Activated naive CD4-positive, alpha-beta T cell treated with anti-CD3 and anti-CD28 coated beads, Interleukin-2, amount 50 U/mL, for 24 hours (primary cell): ENCODE measurements around the gene CDH12.

ENCODE experiments used
- H3K27ac Mint-ChIP-seq: one replicate; pipeline ENCODE4 v1.8.0; 2021; ENCODE audit warnings: mild to moderate bottlenecking, mixed read lengths
- H3K27me3 Mint-ChIP-seq: one replicate; pipeline ENCODE4 v1.8.0; 2021; ENCODE audit warnings: mixed read lengths
- H3K36me3 Mint-ChIP-seq: one replicate; pipeline ENCODE4 v1.8.0; 2021; ENCODE audit warnings: mixed read lengths
- H3K4me1 Mint-ChIP-seq: one replicate; pipeline ENCODE4 v1.8.0; 2021; ENCODE audit warnings: mixed read lengths
- H3K4me3 Mint-ChIP-seq: one replicate; pipeline ENCODE4 v1.8.0; 2021; ENCODE audit warnings: mild to moderate bottlenecking, mixed read lengths
- H3K9me3 Mint-ChIP-seq: one replicate; pipeline ENCODE4 v1.8.0; 2021; ENCODE audit warnings: mixed read lengths

Gene CDH12

DNA sequence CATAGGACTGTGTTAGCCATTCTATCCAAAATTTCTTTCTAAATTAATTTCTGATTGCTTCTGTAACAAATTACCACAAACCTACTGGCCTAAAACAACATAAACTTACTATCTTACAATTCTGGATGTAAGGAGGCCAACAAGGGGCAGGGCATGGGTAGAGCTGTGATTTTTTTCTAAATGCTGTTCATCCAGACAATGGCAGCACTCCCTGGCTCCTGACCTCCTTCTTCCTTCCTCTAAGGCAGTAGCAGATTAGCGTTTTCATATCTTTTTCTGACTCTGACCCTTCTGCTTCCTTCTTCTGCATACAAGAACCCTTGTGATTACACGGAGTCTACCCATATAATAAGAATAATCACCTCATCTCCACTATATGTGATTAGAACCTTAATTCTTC lies 1005.8 kb downstream of the CDH12 start:
- H3K27me3 Mint-ChIP-seq = no peaks in the 10 kb centered on the region
- H3K36me3 Mint-ChIP-seq = no peaks in the 10 kb centered on the region
- no peak overlapping the region for H3K27ac Mint-ChIP-seq
- peaks cover 11% of the 10 kb centered on the region for H3K9me3 Mint-ChIP-seq
- H3K4me1 Mint-ChIP-seq = no peaks in the 10 kb centered on the region
- no peak overlapping the region for H3K4me3 Mint-ChIP-seq

GRCh38 chr5:21844960-21845359 lies 1008.2 kb downstream of the CDH12 start:
- peaks cover 11% of the 10 kb centered on the region for H3K9me3 Mint-ChIP-seq
- no peak overlapping the region for H3K27ac Mint-ChIP-seq
- H3K4me1 Mint-ChIP-seq = no peaks in the 10 kb centered on the region
- no peaks in the 10 kb centered on the region for H3K36me3 Mint-ChIP-seq
- H3K27me3 Mint-ChIP-seq = no peaks in the 10 kb centered on the region
- no peak overlapping the region for H3K4me3 Mint-ChIP-seq

- Mint-ChIP-seq H3K9me3 (no peaks in the 10 kb centered on the region), H3K4me3 (no peak overlapping the region), H3K27ac (no peak overlapping the region), H3K4me1 (no peaks in the 10 kb centered on the region), H3K36me3 (no peaks in the 10 kb centered on the region), H3K27me3 (no peaks in the 10 kb centered on the region)
Observed at GRCh38 chr5:21834863-21835262, 1018.3 kb downstream of the CDH12 start.

DNA sequence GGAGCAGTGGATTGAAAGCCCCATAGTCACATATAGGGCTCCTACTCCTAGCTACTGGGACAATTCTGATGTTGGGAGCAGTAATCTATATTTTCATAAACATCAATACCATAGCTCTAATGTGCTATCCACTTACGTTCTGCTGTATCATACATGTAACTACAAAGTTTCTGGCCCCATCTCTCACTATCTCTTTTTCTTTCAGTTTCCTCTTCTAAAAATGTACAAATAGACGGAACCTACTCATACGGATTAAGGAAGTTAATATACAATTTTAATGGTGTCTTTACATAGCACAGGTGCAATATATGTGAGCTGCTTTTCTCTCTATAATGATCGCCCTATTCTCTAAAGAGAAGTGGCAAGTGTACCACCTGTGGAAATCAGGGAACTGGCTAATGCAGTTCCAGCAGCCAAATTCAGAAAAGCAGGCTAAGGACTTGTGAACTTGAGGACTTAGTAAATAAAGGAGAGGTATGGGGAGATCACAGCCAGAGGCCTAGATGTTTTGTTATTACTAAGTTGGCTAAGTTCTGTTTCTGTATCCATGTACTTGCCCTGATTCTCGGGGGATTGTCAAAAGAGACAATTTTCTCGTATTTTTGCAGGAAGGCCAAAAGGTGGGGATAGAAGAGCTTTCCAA lies 1021.9 kb downstream of the CDH12 start:
- Mint-ChIP-seq H3K27ac (no peak overlapping the region), H3K4me3 (no peak overlapping the region), H3K27me3 (no peaks in the 10 kb centered on the region), H3K36me3 (no peaks in the 10 kb centered on the region), H3K4me1 (no peaks in the 10 kb centered on the region), H3K9me3 (no peaks in the 10 kb centered on the region)

DNA sequence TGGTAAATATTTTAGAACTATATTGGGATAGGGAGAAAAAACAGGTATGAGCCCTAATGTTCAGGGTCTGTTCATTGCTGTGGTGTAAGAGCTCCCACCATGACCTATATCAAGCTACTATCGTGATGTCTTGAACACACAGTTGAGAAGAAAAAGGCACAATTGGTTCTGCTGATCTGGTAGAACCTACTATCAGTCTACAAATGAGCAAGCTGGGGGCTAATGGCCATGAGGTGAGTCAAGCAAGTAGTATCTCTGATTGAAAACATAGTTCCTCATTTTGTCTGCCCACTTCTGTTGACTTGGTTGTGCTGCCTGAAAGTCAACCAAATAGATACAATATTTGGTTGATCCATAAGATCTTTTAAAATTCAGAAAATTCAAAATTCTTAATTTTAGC lies 1026.3 kb downstream of the CDH12 start:
- no peaks in the 10 kb centered on the region for H3K27me3 Mint-ChIP-seq
- H3K4me3 Mint-ChIP-seq = no peak overlapping the region
- H3K36me3 Mint-ChIP-seq = no peaks in the 10 kb centered on the region
- H3K27ac Mint-ChIP-seq = no peak overlapping the region
- peaks cover 4% of the 10 kb centered on the region for H3K9me3 Mint-ChIP-seq
- H3K4me1 Mint-ChIP-seq = no peaks in the 10 kb centered on the region

DNA sequence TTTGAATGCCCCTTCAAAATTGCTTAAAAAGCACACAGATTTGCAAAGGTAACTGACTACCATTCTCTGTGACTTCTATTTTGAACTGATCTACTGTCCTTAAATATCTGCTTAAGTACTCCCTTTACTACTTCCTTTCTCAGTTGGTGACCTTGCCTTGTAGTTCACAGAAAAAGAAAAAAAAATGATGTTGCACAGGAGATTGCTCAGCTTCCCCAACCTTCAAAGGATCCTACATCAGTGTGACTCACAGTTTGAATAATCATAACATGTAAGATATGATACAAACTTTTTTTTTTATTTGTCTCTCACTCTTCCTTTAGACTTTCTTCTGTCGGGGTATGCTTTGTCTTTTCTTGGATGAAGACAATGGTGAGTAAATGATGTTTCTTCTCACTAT lies 1029.6 kb downstream of the CDH12 start:
- Mint-ChIP-seq H3K27me3 (no peaks in the 10 kb centered on the region), H3K4me1 (no peaks in the 10 kb centered on the region), H3K36me3 (no peaks in the 10 kb centered on the region), H3K4me3 (no peak overlapping the region), H3K9me3 (peaks cover 4% of the 10 kb centered on the region), H3K27ac (no peak overlapping the region)

DNA sequence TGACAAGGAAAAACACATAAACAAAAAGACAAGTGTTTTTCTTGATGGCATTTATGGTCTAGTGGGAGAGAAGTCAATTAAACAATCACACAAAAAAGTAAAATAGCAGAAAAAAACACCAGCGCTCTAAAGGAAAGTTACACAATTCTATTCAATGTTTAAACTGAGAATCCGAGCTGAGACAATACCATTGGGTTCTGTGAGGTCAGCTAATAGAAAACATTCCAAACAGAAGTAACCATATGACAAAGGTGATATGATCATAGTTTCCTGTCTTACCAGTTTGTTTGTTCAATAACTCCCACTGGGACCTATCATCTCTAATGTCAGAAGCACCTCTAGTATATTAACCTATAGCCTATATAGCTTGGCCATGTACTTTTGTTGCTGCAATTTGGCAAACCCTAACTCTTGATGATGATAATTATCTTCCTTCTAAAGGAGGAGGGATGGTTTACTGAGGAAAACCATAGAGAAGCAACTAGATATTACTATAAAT lies 1030.0 kb downstream of the CDH12 start:
- Mint-ChIP-seq H3K9me3 (peaks cover 4% of the 10 kb centered on the region), H3K27me3 (no peaks in the 10 kb centered on the region), H3K36me3 (no peaks in the 10 kb centered on the region), H3K27ac (no peak overlapping the region), H3K4me1 (no peaks in the 10 kb centered on the region), H3K4me3 (no peak overlapping the region)

DNA sequence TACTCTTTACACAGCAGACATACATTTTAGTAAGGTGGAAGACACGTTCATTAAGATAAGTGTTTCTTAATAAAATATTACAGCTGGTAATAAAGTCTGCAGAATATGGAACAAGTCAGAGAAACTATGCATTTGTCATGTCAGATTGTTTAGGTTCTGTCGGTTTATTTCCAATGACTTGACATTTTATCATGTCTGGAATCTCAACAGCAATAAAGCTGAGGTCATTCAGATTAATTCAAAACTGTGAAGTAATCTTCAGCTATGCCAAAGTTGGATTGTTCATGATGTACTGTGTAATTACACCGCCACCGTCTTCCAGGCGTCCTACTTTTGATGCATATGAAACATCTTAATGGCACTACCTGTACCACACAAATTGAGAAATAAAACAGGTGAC lies 1032.6 kb downstream of the CDH12 start:
- Mint-ChIP-seq H3K27me3 (no peaks in the 10 kb centered on the region), H3K36me3 (no peaks in the 10 kb centered on the region), H3K4me1 (no peaks in the 10 kb centered on the region), H3K27ac (no peak overlapping the region), H3K9me3 (no peaks in the 10 kb centered on the region), H3K4me3 (no peak overlapping the region)

GRCh38 chr5:21818370-21818720 lies 1034.8 kb downstream of the CDH12 start:
- no peaks in the 10 kb centered on the region for H3K9me3 Mint-ChIP-seq
- no peak overlapping the region for H3K27ac Mint-ChIP-seq
- H3K36me3 Mint-ChIP-seq = no peaks in the 10 kb centered on the region
- H3K4me1 Mint-ChIP-seq = no peaks in the 10 kb centered on the region
- no peaks in the 10 kb centered on the region for H3K27me3 Mint-ChIP-seq
- H3K4me3 Mint-ChIP-seq = no peak overlapping the region

GRCh38 chr5:21817668-21818369 lies 1035.3 kb downstream of the CDH12 start:
- Mint-ChIP-seq H3K36me3 (no peaks in the 10 kb centered on the region), H3K27ac (no peak overlapping the region), H3K27me3 (no peaks in the 10 kb centered on the region), H3K4me3 (no peak overlapping the region), H3K9me3 (no peaks in the 10 kb centered on the region), H3K4me1 (no peaks in the 10 kb centered on the region)

DNA sequence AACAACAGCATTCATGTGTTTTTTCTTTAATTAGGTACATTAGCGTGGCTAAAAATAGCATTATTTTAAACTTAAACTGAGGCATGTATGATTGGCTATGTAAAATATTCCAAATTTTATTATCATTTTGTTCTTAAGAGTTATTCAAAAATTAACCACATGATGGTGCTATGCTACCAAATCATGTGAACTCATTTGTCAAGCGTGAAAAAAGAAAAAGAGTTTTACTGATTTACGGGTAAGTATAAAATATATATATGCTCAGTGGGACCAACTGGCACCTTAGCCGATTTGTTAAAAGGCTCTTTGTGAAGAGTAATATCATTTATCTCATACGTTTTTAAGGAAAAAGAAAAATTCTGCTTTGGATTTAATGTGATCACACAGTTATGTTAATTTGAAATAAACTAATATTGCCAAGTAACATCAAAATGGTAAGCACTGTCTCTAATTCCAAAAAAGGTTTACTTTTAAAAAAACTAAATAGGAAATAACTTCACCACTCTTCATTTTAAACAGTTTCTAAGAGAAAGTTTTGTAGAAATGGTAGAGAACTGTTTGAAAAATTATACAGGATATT lies 1042.3 kb downstream of the CDH12 start:
- Mint-ChIP-seq H3K27me3 (peaks cover 2% of the 10 kb centered on the region), H3K27ac (no peak overlapping the region), H3K4me1 (no peaks in the 10 kb centered on the region), H3K36me3 (no peaks in the 10 kb centered on the region), H3K9me3 (no peaks in the 10 kb centered on the region), H3K4me3 (no peak overlapping the region)

DNA sequence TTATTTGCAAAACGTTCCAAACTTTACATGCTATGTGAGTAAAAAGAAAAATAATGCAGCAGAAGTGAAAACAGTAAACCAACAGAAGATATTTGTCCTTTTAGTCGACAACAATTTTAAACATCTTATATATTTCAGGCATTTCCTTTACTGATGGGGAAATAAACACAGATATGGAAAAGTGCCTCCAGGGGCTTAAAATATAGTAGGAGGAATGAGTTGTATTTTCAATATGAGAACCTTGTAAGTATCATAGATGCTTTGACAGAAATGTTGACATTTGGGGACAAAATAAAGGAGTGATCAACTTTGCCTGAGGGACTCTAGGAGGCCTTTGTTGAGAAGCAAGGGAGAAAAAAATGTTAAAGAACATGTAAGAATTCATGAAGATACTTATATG lies 1043.5 kb downstream of the CDH12 start:
- no peak overlapping the region for H3K27ac Mint-ChIP-seq
- H3K36me3 Mint-ChIP-seq = no peaks in the 10 kb centered on the region
- H3K4me3 Mint-ChIP-seq = no peak overlapping the region
- no peaks in the 10 kb centered on the region for H3K9me3 Mint-ChIP-seq
- H3K4me1 Mint-ChIP-seq = no peaks in the 10 kb centered on the region
- H3K27me3 Mint-ChIP-seq = peaks cover 2% of the 10 kb centered on the region

GRCh38 chr5:21807953-21808352 lies 1045.2 kb downstream of the CDH12 start:
- Mint-ChIP-seq H3K36me3 (no peaks in the 10 kb centered on the region), H3K27ac (no peak overlapping the region), H3K9me3 (no peaks in the 10 kb centered on the region), H3K4me1 (no peaks in the 10 kb centered on the region), H3K27me3 (peaks cover 2% of the 10 kb centered on the region), H3K4me3 (no peak overlapping the region)

- H3K4me1 Mint-ChIP-seq = no peaks in the 10 kb centered on the region
Observed at GRCh38 chr5:21806943-21807342, 1046.2 kb downstream of the CDH12 start.

GRCh38 chr5:21806271-21806670 lies 1046.9 kb downstream of the CDH12 start:
- H3K27me3 Mint-ChIP-seq = peaks cover 2% of the 10 kb centered on the region
- no peak overlapping the region for H3K4me3 Mint-ChIP-seq
- no peak overlapping the region for H3K27ac Mint-ChIP-seq
- H3K36me3 Mint-ChIP-seq = no peaks in the 10 kb centered on the region
- H3K9me3 Mint-ChIP-seq = no peaks in the 10 kb centered on the region
- no peaks in the 10 kb centered on the region for H3K4me1 Mint-ChIP-seq

More at GRCh38 chr5:21806943-21807342, 1046.2 kb downstream of the CDH12 start:
- H3K27me3 Mint-ChIP-seq = peaks cover 2% of the 10 kb centered on the region
- no peak overlapping the region for H3K4me3 Mint-ChIP-seq
- no peaks in the 10 kb centered on the region for H3K9me3 Mint-ChIP-seq
- H3K36me3 Mint-ChIP-seq = no peaks in the 10 kb centered on the region
- H3K27ac Mint-ChIP-seq = no peak overlapping the region

DNA sequence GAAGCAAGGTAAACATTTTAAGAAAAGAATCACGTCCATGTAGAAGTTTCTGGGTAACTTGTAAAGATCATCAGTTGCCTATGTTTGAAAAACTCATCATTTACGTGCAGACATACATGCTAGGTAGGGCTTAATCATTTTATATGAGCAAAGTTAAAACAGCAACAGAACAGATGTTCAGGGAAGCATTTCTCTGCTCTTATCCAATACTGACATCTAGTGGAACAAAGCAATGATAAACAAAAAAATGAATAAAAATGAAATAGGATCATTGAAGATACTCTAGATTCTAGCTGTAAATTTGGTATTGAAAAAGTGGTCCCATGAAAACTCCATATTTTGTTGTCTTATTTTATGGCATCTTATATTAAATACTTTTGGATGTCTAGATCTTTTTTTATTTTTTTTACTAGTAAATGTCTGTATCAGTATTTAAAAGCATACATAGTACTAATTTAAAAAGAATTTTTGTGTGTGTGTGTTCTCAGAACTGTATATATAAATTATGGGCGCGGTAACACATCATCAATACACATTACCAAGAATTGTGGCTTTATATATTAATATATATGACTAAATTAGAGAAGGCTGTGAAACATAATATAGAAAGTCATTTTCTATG lies 1050.2 kb downstream of the CDH12 start:
- Mint-ChIP-seq H3K4me3 (no peak overlapping the region), H3K9me3 (peaks cover 7% of the 10 kb centered on the region), H3K4me1 (no peaks in the 10 kb centered on the region), H3K27me3 (no peaks in the 10 kb centered on the region), H3K27ac (no peak overlapping the region), H3K36me3 (no peaks in the 10 kb centered on the region)
